ENCODE measurements around the gene CDKAL1.

DNA sequence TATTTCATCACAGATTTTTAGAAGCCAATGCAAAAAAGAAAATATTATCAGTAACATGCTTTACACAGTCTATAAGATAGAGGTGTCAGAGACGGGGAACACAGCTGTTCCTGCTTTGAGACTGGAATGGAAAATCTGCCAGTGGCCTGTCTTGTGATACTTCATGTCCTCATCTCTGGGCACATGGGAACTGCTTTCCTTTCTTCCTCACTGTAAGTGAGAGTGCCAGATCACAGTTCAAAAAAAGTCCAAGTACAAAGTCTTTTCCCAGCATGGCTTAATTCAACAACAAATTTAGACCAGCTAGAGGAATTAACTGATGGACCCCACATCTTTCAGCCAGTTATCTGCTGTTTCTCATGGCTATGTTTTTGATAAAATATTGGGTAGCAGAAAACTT, 490.4 kb downstream of the CDKAL1 start:
- TF ChIP-seq, protein P1, sequence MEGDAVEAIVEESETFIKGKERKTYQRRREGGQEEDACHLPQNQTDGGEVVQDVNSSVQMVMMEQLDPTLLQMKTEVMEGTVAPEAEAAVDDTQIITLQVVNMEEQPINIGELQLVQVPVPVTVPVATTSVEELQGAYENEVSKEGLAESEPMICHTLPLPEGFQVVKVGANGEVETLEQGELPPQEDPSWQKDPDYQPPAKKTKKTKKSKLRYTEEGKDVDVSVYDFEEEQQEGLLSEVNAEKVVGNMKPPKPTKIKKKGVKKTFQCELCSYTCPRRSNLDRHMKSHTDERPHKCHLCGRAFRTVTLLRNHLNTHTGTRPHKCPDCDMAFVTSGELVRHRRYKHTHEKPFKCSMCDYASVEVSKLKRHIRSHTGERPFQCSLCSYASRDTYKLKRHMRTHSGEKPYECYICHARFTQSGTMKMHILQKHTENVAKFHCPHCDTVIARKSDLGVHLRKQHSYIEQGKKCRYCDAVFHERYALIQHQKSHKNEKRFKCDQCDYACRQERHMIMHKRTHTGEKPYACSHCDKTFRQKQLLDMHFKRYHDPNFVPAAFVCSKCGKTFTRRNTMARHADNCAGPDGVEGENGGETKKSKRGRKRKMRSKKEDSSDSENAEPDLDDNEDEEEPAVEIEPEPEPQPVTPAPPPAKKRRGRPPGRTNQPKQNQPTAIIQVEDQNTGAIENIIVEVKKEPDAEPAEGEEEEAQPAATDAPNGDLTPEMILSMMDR (IDR thresholded peaks at IDR 0.05; ENCODE audit: extremely low read depth in 1 of 2, insufficient read depth in 1 of 2, low read depth in 1 of 2, low read length in 2 of 2), result no peak
- TF ChIP-seq POLR2A (IDR thresholded peaks at IDR 0.05; ENCODE audit: low read depth, low read length) (no peak), POLR2AphosphoS5 (IDR thresholded peaks at IDR 0.05; ENCODE audit: insufficient read depth, low read depth, low read length) (no peak), MYC (IDR thresholded peaks at IDR 0.05; ENCODE audit: low read depth, low read length) (no peak), JUN (IDR thresholded peaks at IDR 0.05; ENCODE audit: borderline replicate concordance, insufficient read depth, insufficient read length, low read depth) (no peak), EZH2 (IDR thresholded peaks at IDR 0.05; ENCODE audit: borderline replicate concordance, low read depth, low read length, severe bottlenecking) (no peak)
- TF ChIP-seq, protein P2, sequence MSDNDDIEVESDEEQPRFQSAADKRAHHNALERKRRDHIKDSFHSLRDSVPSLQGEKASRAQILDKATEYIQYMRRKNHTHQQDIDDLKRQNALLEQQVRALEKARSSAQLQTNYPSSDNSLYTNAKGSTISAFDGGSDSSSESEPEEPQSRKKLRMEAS (IDR thresholded peaks at IDR 0.05; ENCODE audit: insufficient read depth, insufficient read length), result no peak
